HL-60 (cell line): Measurements from ENCODE around the gene NCK2.

Experiments
- GABPA ChIP-seq: IDR thresholded peaks from 2 replicates; pipeline ENCODE4 v1.6.1; 2012; ENCODE audit warnings: low read depth
- POLR2AphosphoS5 ChIP-seq: IDR thresholded peaks from 2 replicates; pipeline ENCODE4 v1.6.1; 2012; ENCODE audit warnings: low read depth
- TF ChIP-seq, protein P1 (sequence below): IDR thresholded peaks from one replicate; pipeline ENCODE4 v1.5.1; 2011; ENCODE audit warnings: low read length, control low read depth, inconsistent platforms; ENCODE audit not compliant: insufficient read depth
- TF ChIP-seq, protein P2 (sequence below): IDR thresholded peaks from 2 replicates; pipeline ENCODE4 v1.6.1; 2012; ENCODE audit warnings: low read depth; ENCODE audit not compliant: insufficient replicate concordance

DNA sequence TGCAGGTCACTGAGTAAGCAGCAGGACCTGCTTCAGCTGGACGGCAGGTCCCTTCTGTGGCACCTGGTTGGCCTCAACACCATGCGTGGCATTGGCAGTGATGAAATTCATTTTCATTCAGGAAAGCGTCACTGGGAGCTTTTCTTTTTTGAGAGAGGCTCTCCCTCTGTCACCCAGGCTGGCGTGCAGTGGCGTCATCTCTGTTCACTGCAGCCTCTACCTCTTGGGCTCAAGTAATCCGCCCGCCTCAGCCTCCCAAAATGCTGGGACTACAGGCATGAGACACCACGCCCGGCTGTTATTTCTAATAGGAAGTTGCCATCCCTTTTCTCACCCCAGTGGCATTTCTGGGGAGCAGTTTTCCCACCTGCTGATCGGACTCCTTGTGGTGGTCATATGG is 39.3 kb downstream of the NCK2 start:
- no peak for TF ChIP-seq POLR2AphosphoS5
- TF ChIP-seq, protein P1, sequence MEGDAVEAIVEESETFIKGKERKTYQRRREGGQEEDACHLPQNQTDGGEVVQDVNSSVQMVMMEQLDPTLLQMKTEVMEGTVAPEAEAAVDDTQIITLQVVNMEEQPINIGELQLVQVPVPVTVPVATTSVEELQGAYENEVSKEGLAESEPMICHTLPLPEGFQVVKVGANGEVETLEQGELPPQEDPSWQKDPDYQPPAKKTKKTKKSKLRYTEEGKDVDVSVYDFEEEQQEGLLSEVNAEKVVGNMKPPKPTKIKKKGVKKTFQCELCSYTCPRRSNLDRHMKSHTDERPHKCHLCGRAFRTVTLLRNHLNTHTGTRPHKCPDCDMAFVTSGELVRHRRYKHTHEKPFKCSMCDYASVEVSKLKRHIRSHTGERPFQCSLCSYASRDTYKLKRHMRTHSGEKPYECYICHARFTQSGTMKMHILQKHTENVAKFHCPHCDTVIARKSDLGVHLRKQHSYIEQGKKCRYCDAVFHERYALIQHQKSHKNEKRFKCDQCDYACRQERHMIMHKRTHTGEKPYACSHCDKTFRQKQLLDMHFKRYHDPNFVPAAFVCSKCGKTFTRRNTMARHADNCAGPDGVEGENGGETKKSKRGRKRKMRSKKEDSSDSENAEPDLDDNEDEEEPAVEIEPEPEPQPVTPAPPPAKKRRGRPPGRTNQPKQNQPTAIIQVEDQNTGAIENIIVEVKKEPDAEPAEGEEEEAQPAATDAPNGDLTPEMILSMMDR: no peak
- TF ChIP-seq, protein P2, sequence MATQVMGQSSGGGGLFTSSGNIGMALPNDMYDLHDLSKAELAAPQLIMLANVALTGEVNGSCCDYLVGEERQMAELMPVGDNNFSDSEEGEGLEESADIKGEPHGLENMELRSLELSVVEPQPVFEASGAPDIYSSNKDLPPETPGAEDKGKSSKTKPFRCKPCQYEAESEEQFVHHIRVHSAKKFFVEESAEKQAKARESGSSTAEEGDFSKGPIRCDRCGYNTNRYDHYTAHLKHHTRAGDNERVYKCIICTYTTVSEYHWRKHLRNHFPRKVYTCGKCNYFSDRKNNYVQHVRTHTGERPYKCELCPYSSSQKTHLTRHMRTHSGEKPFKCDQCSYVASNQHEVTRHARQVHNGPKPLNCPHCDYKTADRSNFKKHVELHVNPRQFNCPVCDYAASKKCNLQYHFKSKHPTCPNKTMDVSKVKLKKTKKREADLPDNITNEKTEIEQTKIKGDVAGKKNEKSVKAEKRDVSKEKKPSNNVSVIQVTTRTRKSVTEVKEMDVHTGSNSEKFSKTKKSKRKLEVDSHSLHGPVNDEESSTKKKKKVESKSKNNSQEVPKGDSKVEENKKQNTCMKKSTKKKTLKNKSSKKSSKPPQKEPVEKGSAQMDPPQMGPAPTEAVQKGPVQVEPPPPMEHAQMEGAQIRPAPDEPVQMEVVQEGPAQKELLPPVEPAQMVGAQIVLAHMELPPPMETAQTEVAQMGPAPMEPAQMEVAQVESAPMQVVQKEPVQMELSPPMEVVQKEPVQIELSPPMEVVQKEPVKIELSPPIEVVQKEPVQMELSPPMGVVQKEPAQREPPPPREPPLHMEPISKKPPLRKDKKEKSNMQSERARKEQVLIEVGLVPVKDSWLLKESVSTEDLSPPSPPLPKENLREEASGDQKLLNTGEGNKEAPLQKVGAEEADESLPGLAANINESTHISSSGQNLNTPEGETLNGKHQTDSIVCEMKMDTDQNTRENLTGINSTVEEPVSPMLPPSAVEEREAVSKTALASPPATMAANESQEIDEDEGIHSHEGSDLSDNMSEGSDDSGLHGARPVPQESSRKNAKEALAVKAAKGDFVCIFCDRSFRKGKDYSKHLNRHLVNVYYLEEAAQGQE: no peak
- no peak for TF ChIP-seq GABPA
